HG03064 (cell line): ENCODE results near the gene ACBD6.

Experiments
- ATAC-seq: cut with Tn5 transposase; IDR thresholded peaks from one replicate; pipeline ENCODE4 v1.9.1; 2021; ENCODE audit warnings: low read depth; ENCODE audit not compliant: unreplicated experiment

The ACBD6 gene

DNA sequence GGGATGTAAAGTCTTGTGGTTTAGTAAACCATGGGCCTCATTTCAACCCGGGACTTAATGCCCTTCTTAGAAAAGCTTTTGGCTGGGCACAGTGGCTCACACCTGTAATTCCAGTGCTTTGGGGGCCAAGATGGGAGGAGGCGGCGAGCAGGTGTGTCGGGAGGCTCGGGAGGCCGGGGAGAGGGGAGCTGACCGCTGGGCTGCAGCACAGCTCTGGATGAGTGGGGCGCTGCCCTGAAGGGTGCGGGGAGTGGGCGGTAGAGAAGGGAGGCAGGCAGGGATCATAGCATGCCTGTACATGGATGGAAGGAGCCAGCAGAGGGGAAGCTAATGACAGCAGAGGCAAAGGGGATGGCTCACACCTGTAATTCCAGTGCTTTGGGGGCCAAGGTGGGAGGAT is 241.3 kb downstream of the ACBD6 start:
- ATAC-seq = no peak

DNA sequence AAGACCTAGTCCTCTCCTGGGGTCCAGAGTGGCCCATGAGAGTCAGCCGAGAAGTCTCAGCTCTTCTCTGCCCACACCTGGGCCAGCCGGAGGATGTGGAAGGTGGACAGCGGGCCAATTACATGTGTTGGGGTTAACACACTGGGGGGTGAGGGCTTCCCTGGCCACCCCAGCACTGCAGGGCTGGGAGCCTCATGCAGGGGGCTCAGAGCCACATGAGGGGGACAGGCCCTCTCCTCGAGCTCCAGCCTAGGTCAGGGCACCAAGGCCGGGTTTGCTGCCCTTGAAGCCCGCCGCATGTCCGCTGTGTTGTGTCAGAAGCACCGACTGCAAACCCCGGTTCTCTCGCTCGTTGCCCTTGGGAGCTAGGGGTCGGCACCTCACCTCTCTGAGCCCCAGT is 241.8 kb downstream of the ACBD6 start:
- ATAC-seq = no peak

DNA sequence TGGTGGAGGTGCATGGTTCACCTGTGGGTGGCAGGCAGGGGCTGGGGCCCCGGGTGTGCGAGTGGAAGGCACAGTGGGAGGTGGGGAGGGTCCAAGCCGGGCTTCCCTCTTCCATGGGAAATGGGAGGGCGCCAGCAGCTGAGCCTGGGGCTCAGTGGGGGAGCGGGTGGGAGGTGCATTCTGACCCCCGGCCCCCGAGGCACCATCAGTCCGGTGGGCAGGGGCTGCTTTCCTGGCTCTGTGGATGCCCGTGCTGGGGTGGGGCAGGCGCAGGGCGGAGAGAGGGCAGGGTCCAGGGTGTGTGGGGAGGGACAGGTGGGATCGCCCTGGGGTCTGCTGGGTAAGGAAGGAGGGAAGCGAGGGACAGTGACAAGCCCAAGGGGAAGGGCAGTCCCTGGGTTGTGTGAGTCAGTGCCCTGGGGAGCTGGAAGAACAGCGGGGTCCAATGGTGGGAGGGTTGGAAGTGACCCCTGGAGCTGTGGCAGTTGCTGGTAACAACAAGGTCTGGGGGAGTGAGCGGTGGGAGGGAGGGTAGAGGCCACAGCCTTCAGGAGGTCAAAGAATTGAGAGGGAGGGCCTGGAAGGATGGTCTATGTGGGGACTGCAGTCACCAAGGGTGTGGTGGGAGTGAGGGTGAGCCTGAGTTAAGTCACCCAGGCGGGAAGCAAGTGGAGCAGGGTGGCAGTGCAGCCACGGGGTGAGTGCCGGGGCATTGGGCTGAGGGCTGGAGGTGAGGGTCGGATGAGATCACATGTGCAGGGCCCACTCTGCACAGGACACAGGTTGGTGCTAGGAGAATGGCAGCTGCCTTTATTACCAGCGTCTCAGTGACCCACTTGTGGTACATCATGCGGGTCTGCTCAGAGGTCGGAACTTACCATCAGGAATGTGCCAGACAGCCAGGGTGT is 242.7 kb downstream of the ACBD6 start:
- no peak for ATAC-seq

DNA sequence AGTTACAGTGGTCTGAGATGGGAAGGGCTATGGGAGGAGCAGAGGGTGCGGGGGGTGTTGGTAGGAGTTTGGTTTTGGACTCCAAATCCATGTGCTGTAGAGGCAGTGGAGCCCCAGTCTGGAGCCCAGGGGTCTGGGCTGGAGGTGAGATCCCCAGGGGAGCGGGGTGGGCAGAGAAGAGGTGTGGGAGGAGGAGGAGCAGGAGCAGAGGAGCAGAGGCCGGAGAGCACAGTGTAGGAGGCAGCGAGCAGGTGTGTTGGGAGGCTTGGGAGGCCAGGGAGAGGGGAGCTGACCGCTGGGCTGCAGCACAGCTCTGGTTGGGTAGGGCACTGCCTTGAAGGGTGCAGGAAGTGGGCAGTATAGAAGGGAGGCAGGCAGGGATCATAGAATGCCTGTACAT is 243.4 kb downstream of the ACBD6 start:
- no peak for ATAC-seq

DNA sequence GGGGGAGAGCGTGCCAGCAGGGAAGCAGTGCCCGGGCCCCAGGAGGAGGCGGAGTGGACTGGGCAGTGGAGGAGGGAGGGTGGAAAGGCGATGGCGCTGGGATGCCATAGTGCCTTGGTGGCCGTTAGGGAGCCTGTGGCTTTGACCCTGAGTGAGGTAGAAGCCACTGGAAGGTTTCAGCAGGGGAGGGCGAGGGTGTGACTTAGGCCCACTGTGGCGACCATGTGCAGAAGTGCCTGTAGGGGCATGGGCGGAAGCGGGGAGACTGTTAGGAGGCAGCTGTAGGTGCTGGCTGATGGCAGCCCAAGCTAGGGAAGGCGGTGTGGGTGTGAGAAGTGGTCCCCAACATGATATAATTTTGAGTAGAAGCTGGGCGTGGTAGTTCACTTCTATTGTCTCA is 244.1 kb downstream of the ACBD6 start:
- no peak for ATAC-seq

DNA sequence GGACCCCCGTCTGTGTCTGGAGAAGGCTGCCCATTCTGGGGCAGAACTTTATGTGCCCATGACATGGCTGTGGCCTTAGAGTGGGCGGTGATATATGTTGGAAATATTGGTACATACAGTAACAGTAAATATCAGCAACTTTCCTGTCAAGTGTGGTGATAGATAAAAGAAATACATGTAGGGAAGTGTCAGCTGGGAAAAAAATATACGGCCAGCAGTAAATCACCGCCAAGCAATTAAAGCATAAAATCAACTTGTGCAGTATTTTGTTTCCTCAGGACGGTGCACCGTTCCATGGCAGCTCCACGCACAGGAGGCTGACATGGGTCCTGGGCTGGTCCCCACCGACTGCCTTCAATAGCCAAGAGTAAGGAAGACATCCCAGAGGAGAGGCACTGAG is 244.9 kb downstream of the ACBD6 start:
- no peak for ATAC-seq

DNA sequence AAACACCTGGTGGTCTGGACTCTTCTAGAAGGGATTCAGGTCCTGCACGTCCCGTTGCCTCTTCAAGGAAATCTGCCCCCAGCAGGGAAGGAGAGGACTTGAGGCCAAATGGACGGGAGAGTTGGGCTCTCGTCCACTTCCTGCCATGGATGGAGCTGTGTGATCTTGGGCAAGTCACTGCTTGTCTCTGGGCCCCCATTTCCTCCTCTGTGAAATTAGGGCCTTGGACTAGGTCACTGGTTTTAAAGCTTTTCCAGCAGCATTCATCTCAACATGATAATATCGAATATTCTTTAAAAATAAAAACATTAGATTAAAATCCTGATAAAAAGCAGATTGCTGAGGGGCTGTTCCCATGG is 245.4 kb downstream of the ACBD6 start:
- ATAC-seq = no peak

DNA sequence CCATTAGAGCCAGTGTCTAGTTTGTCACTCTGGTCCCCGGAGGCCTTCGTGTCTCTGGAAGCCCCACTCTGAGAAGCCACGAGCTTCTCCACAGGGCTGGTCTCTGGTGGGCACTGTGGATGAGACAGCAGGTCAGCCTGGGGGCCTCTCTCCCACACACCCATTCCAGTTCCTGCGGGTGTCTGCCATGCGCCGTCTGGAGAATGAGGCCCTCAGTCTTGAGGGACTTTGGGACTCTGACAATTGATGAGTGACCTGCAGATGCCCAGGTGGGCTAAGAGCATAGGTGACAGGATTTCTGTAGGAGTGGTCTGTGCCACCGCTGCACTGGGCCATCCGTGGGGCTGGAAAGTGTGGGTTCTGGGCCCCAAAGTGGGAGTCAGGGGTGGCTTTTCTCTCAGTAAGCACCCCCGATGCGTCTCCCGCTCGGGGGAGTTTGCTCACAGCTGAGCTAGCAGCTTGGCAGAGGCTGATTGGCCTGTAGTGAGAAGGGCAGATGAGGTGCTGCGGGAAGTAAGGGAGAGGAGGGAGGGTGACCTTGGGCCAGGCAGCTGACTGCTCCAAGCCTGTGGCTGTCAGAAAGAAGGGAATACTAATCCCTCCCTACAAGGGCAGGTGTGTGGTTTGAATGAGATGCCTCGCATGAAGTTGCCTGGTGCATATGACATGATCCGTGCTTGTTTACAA is 245.9 kb downstream of the ACBD6 start:
- ATAC-seq = no peak

DNA sequence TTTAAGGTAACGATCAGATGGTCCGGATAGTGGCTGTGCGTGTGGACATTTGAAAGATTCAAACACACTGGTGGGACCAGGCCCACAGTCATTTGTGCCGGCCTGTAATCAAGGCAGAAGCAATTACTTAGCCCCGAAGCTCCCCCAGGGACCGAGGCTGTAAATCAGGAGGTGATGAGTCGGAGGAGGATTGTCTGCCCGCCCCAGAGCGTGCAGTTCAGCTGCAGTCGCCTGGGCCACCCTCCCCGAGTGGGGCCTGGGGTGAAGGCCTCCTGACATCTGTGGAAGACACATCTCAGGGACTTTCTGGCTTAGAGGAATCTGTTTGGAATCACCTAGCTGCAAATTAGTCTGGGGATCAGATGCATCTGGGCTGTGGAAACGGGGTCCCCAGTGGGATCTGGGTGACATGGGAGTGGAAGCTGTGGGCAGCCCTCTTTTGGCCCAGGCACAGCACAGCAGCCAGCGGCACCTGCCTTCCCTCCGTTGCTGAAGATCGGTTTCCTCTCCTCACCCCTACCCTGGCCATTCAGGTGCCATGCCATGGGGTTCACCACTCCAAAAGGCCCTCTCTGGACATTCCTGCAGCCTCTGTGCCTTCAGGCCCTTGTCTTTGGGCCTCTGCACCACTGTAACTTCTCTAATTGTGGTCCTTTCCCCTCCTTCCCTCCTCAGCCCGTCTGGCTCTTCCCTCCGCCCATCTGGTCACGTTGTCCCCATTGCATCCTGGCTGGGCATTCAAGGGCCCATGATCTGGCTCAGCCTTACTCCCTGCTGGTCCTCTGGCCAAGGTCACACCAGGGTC is 246.6 kb downstream of the ACBD6 start:
- ATAC-seq = no peak

DNA sequence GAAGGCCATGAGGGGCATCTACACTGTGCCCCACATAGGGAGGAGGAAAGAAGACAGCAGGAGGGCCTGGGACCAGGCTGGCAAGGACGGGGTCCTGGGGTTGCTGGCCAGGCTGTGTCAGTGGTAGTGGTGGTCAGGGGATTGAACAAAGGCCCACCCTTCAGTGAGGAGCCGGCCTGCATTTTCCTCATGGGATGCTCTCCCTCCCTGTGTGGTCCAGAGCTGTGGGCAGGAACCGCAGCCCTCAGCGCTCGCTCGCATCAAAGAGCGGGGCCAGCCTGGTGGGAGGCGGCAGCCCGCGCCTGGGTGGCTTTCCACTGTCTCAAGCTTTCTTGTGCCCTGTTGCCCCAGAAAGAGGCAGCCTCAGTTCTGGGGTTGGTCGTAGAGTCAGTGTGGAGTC is 247.5 kb downstream of the ACBD6 start:
- ATAC-seq = no peak

DNA sequence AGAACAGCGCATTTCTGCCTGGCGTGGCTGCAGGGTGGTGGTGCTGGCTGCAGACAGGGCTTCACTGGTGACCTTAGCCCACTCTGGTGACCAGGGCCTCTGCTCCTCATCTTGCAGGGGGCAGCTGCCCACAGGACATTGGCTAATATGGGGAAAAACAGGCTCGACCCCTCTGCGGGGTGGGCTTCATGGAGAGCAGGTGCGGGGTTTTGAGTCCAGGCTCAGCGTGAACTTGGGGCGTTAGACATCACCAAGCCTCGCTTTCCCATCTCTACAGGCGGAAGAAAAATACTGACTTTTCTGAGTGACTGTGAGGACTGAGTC is 247.9 kb downstream of the ACBD6 start:
- no peak for ATAC-seq

DNA sequence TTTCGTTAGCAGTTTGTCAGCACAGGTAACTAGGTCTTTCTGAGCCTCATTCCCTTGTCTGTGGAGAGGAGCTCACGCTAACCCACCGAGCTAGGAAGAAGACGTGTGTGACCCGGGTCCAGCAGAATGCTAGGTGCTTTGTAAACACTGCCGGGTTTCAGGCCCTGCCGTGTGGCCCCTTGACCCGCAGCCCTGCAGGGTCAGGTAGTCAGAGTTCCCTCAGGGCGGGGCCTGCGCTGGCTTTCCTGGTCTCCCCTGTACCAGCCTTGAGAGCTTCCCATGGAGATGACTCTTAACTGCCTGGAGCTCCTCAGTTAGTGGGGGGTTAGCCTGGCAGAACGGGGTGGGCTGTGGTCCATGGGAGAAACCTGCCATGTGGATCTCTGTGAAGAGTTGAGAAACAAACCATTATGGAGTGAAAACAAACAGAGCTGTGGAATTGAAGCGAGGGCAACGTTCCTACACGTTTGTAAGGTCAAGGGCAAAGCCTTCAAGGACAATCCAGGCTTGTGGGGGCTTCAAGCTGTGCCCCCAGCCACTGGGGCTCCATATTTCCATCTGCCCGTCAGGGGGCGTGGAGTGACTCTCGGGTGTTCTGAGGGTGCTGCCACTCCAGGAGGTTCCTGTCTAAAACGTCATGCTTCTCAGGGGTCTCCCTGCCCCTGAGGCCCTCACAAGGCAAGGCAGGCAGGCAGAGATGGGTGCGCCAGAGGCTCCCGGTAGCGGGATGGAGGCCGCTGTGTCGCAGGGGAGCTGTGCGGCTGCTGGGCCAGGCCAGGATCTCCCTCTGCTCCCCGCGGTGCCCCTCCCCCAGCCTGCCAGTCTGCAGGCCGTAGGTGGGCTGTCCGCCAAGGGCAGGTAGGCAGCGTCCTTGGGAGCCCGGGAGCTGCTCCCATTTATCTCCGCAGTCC is 248.5 kb downstream of the ACBD6 start:
- ATAC-seq = no peak

DNA sequence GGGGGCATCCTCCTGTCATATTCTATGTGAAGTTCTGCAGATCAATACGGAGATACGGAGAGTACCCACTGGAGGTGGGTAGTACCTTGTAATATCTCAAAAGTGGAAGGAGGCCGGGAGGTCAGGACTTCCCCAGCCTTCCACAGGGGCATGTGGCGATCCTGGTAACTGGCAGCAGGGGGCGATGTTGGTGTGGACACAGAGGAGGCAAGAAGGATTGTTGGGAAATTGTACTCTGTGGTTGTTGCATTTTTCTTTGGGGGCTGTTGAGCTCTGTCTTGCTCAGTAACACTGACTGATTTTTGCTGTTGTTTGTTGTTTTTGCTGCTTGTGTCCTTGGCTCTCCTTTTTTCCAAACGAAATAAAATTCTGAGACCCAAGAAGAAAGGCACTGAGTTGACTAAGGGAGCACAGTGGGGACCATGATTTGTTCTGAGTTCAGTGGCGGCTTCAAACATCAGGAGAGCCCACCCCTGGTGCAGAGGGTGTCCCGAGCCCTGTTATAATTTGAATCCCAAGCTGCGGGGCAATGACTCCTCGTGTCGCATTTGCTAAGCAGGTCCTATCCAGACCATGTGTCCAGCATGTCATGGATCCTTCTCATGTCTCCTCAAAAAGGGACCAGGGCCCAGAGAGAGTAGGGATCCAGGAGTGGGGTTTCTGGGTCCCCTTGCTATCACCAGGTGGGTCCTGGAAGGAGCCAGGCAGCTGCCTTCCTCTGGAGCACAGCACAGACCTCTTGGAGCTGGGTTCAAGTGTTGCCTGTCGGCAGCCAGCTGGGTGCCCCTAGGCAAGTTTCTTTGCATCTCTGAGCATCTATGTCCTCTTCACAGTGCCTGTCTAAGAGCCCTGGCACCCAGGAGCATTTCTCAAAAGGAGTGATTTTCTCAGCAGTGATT is 249.5 kb downstream of the ACBD6 start:
- no peak for ATAC-seq

DNA sequence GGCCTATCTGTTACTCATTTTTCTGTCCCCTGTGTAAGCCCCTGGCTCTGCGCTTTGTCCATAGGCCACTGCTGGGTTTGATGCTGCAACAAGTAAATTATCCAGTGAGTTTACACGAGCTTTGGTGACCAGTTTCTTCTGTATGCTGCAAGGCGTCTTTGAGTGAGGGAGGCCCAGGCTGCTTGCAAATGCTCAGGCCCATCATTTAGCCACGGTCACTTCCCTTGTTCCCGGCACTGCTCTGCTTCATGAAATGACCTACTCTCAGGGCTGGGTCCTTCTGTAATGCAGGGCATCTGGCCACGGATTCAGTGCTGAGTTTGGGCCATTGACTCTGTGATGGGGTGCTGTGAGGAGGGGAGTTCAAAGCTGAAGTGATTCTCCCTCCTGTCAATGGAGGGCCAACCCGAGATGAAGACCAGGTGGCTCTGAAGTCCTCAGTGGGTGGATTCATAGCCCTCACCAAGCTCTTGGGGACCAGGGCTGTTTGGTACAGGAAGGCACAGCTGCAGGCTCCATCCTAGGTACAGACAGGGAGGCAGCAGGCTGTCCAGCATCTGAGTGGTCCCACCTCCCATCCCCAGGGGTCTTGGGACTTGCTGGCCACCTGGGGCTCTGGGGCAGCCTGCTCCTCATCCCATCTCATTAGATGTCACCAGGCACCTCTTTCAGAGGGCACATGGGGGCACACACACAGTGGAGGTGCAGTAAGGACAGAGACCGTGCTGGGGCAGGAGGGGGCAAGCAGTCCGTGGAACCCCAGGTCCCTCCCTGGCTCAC is 250.7 kb downstream of the ACBD6 start:
- ATAC-seq = no peak

DNA sequence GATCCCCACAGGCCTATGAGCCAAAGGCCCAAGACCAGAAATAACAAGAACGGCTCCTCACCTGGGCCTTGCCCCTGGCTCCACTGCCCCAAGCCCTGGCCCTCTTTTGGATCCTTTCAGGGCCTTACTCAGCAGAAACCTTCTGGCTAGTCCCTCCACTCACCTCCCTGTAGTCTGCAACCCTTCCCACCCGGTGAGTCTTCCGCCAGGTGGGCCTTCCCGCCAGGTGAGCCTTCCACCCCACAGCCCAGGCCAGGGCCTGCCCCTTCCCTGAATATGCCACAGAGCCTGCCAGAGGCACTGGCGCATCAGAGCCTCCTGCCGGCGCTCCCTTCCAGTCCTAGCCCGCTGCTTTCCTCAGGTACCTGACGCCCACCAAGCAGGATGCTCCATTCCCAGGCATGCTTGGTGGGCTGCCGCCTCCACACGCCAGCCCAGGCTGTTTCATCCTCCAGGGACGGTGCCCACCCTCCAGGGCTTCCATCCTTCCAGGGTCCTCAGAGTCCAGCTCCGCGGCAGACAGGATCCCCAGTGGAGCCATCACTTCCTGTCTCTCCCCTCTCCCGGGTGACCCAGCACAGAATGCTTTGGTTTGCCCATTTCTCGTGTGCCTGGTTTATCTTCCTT is 251.4 kb downstream of the ACBD6 start:
- no peak for ATAC-seq

DNA sequence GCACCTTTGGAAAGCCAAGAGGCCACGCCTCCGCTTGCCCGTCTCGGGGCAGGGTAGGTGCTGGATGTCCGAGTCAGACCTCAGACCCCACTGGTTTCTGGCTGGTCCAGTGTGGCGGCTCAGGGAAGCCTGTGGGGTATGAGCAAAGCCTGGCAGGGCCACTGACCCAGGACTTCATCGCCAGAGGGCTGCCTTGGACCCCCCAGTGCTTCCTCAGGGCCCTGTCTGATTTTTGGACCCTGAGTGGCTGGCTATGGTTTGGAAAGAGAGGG is 251.9 kb downstream of the ACBD6 start:
- no peak for ATAC-seq

DNA sequence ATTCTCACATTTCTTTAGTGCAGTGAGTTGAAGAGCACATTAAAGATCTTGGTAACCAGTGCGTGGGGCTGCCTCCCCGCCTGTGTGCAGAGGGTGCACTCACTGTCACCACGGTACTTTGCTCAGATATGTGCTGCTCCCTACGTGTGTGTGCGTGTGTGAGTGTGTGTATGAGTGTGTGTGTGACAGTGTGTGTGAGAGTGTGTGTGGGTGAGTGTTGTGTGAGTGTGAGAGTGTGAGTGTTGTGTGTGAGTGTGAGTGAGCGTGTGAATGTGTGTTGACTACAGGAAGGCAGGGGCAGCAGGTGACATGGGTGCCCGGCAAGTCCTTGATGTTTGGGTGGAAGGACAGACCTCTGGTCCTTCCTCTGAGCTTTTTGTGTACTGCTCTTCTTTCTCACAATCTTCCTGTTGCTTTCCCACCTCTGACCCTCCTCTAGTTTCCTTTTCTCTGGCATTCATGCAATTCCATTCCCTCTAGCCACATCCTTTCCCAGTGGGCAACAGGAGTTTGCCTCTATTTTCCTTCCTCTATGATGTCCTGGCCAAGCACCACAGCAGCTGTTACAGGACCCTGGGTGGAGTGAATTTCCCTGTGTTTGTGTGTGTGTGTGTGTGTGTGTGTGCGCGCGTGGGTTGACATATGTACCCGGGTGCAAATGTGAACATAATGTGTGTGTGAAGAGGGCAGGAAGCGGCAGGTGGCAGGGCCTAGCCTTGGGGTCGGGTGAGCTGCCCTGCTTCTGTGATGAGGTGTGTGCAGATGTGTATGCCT is 252.5 kb downstream of the ACBD6 start:
- ATAC-seq = no peak
